Retinal pigment epithelial cell (primary cell): ENCODE results near the gene GALNT9.

Experiments
- DNase-seq: peaks from one replicate; pipeline ENCODE4 v3.0.0-alpha.2; 2010; ENCODE audit warnings: low read depth
- H3K4me3 ChIP-seq: 2 replicates; pipeline ENCODE4 v1.5.1; 2011; ENCODE audit warnings: mild to moderate bottlenecking, low read length, control low read depth, moderate library complexity
- CTCF ChIP-seq: conservative IDR thresholded peaks from 2 replicates; pipeline ENCODE4 v1.5.1; 2011; ENCODE audit warnings: low read depth, low read length, control low read depth, inconsistent platforms

Gene GALNT9

GRCh38 chr12:132341318-132342050 is 12.1 kb upstream of the GALNT9 start:
- TF ChIP-seq CTCF = no peak
- no peak overlapping the region for H3K4me3 ChIP-seq
- no peak for DNase-seq

GRCh38 chr12:132340266-132341035 is 11.1 kb upstream of the GALNT9 start:
- no peak for DNase-seq
- H3K4me3 ChIP-seq = no peak overlapping the region
- TF ChIP-seq CTCF = no peak

- TF ChIP-seq CTCF = no peak
- no peak for DNase-seq
- H3K4me3 ChIP-seq = no peak overlapping the region
These were observed 10.5 kb upstream of the GALNT9 start for GRCh38 chr12:132339856-132340255.

- H3K4me3 ChIP-seq = no peak overlapping the region
- no peak for TF ChIP-seq CTCF
- DNase-seq = no peak
These were observed 9.4 kb upstream of the GALNT9 start for GRCh38 chr12:132338781-132339180.

GRCh38 chr12:132338311-132338710 is 8.9 kb upstream of the GALNT9 start:
- no peak for DNase-seq
- TF ChIP-seq CTCF = no peak
- no peak overlapping the region for H3K4me3 ChIP-seq

GRCh38 chr12:132337557-132337956 is 8.2 kb upstream of the GALNT9 start:
- no peak overlapping the region for H3K4me3 ChIP-seq
- TF ChIP-seq CTCF = no peak
- DNase-seq = no peak
